Tibial artery (tissue), 4 donors: Measurements from ENCODE around the gene TAS2R43.
"Not testable (repeated sequence)": the region's sequence is repeated elsewhere in the genome, so short reads cannot be mapped to it uniquely, and the experiment has no call there.

Source experiments
- DNase-seq, 2 donors: peaks; one replicate each; pipeline ENCODE4 v3.0.0-alpha.2; 2019
- H3K27ac ChIP-seq, 2 donors: fragments of 200-600 bp; sonication (generic) in 1 of 2; 1 replicate in 1 of 2; 2 replicates in 1 of 2; pipeline ENCODE4 v1.5.1; 2018 to 2019; ENCODE audit warnings: mild to moderate bottlenecking in 1 of 2
- H3K27me3 ChIP-seq, 2 donors: fragments of 200-600 bp; sonication (generic) in 1 of 2; one replicate each; pipeline versions ENCODE4 v1.5.1 to v1.6.0; 2016 to 2019
- H3K36me3 ChIP-seq, 3 donors: fragments of 200-600 bp; sonication (generic) in 2 of 3; one replicate each; pipeline ENCODE4 v1.5.1; 2016 to 2019; ENCODE audit warnings: mild to moderate bottlenecking in 2 of 3
- H3K4me1 ChIP-seq, 4 donors: fragments of 200-600 bp; sonication (generic) in 2 of 4; 1 replicate in 3 of 4; 2 replicates in 1 of 4; pipeline ENCODE4 v1.5.1; 2016 to 2019
- H3K4me3 ChIP-seq, 2 donors: fragments of 200-600 bp; sonication (generic) in 1 of 2; 1 replicate in 1 of 2; 2 replicates in 1 of 2; pipeline ENCODE4 v1.5.1; 2018 to 2019; ENCODE audit warnings: mild to moderate bottlenecking in 2 of 2
- H3K9me3 ChIP-seq, 3 donors: fragments of 200-600 bp; sonication (generic) in 1 of 3; one replicate each; pipeline ENCODE4 v1.5.1; 2016 to 2019
- CTCF ChIP-seq, 2 experiments: fragments of 200-600 bp in 1 of 2; fragments of 450-650 bp in 1 of 2; IDR thresholded peaks; one replicate each; pipeline ENCODE4 v1.5.1; 2017 to 2019; ENCODE audit warnings: antibody characterized with exemption in 2 of 2, mild to moderate bottlenecking in 1 of 2, moderate library complexity in 1 of 2
- intact Hi-C: fragments of 100-400 bp; cut with DNase I; formaldehyde crosslinking; loops from one replicate; pipeline ENCODE4 v1.15.0; 2023; ENCODE audit warnings: low total_unique reads

The TAS2R43 gene

GRCh38 chr12:11130382-11130781, 38.3 kb upstream of the TAS2R43 start:
- intact Hi-C loops, result no loop called here
- Histone ChIP-seq H3K27me3 (no peaks in the 10 kb centered on the region), H3K9me3 (no peaks in the 10 kb centered on the region)

GRCh38 chr12:11114130-11114529, 22.0 kb upstream of the TAS2R43 start:
- H3K36me3 ChIP-seq, H3K27me3 ChIP-seq, H3K4me1 ChIP-seq, H3K27ac ChIP-seq, intact Hi-C loops, DNase-seq, H3K4me3 ChIP-seq: not testable (repeated sequence)
- H3K9me3 ChIP-seq, result peaks cover 0 to 35% (median 0%) of the 10 kb centered on the region in 3 donors

More at GRCh38 chr12:11130382-11130781, 38.3 kb upstream of the TAS2R43 start:
- H3K36me3 ChIP-seq, result no peaks in the 10 kb centered on the region
- H3K27ac ChIP-seq, result no peak overlapping the region
- peaks cover 0 to 4% (median 0%) of the 10 kb centered on the region in 4 donors for H3K4me1 ChIP-seq
- H3K4me3 ChIP-seq, result no peak overlapping the region
- TF ChIP-seq CTCF (IDR thresholded peaks at IDR 0.05), result no peak
- no peak for DNase-seq

- intact Hi-C loops, H3K27ac ChIP-seq, H3K27me3 ChIP-seq, DNase-seq, H3K4me1 ChIP-seq, H3K36me3 ChIP-seq, H3K4me3 ChIP-seq: not testable (repeated sequence)
- peaks cover 0 to 13% (median 0%) of the 10 kb centered on the region in 3 donors for H3K9me3 ChIP-seq
These were observed 19.1 kb upstream of the TAS2R43 start for GRCh38 chr12:11111213-11111612.

- Histone ChIP-seq H3K4me1 (no peaks in the 10 kb centered on the region), H3K9me3 (peaks cover 0 to 13% (median 0%) of the 10 kb centered on the region in 3 donors), H3K36me3 (peaks cover 0 to 7% (median 0%) of the 10 kb centered on the region in 3 donors), H3K27me3 (no peaks in the 10 kb centered on the region), H3K4me3 (no peak overlapping the region), H3K27ac (no peak overlapping the region)
- DNase-seq, result no peak
- no peak for TF ChIP-seq CTCF (IDR thresholded peaks at IDR 0.05)
- intact Hi-C loops, result no loop called here
These were observed 16.7 kb upstream of the TAS2R43 start for GRCh38 chr12:11108862-11109261.

- intact Hi-C loops, result no loop called here
- H3K36me3 ChIP-seq, result peaks cover 0 to 7% (median 0%) of the 10 kb centered on the region in 3 donors
- H3K4me1 ChIP-seq, result no peaks in the 10 kb centered on the region
These were observed 15.6 kb upstream of the TAS2R43 start for GRCh38 chr12:11107719-11108118.

GRCh38 chr12:11106288-11106687, 14.2 kb upstream of the TAS2R43 start:
- H3K9me3 ChIP-seq, result peaks cover 0 to 8% (median 0%) of the 10 kb centered on the region in 3 donors
- no peak overlapping the region for H3K4me3 ChIP-seq
- peaks cover 0 to 8% (median 0%) of the 10 kb centered on the region in 3 donors for H3K36me3 ChIP-seq
- no peak for DNase-seq
- H3K4me1 ChIP-seq, result no peaks in the 10 kb centered on the region
- no peaks in the 10 kb centered on the region for H3K27me3 ChIP-seq
- H3K27ac ChIP-seq, result no peak overlapping the region
- intact Hi-C loops, result no loop called here
- no peak for TF ChIP-seq CTCF (IDR thresholded peaks at IDR 0.05)

More at GRCh38 chr12:11107719-11108118, 15.6 kb upstream of the TAS2R43 start:
- no peak overlapping the region for H3K27ac ChIP-seq
- no peak overlapping the region for H3K4me3 ChIP-seq
- no peak for TF ChIP-seq CTCF (IDR thresholded peaks at IDR 0.05)
- H3K9me3 ChIP-seq, result peaks cover 0 to 13% (median 0%) of the 10 kb centered on the region in 3 donors
- DNase-seq, result no peak
- H3K27me3 ChIP-seq, result no peaks in the 10 kb centered on the region

- Histone ChIP-seq H3K36me3 (peaks cover 0 to 12% (median 0%) of the 10 kb centered on the region in 3 donors), H3K27ac (no peak overlapping the region), H3K27me3 (no peaks in the 10 kb centered on the region), H3K4me3 (no peak overlapping the region), H3K4me1 (no peaks in the 10 kb centered on the region), H3K9me3 (peaks cover 0 to under 1% (median 0%) of the 10 kb centered on the region in 3 donors)
- no peak for DNase-seq
- no peak for TF ChIP-seq CTCF (IDR thresholded peaks at IDR 0.05)
- intact Hi-C loops, result no loop called here
These were observed 13.4 kb upstream of the TAS2R43 start for GRCh38 chr12:11105546-11105945.

GRCh38 chr12:11094910-11095309, 2.8 kb upstream of the TAS2R43 start:
- H3K27ac ChIP-seq, DNase-seq, H3K4me3 ChIP-seq, H3K27me3 ChIP-seq, H3K4me1 ChIP-seq, H3K9me3 ChIP-seq, H3K36me3 ChIP-seq: not testable (repeated sequence)
- intact Hi-C loops, result loop anchor here (5.0 kb wide), 1 partner anchor 58 kb away; no protein-coding TSS in a partner anchor
